K562 (cell line): Measurements from ENCODE around the gene GLI1. TPM values are rescaled to one million over a fixed set of nuclear protein-coding genes. Genes with fewer than 3 reads are reported as not detected.
"Not testable (repeated sequence)": the region's sequence is repeated elsewhere in the genome, so short reads cannot be mapped to it uniquely, and the experiment has no call there.

Source experiments
- ATAC-seq: fragments of 200-7000 bp; cut with Tn5 transposase; 3 replicates; pipeline ENCODE4 v1.9.1; 2020; ENCODE audit warnings: moderate library complexity
- BruUV-seq: library from RNA; stranded (reverse); fragments of 400-500 nt; replicated peaks from 2 replicates; lab custom pipeline; 2021; lab: Mats Ljungman, UMichigan
- CTCF ChIA-PET: fragments of 300-600 bp; formaldehyde crosslinking; extraction: SDS; loops from one replicate; lab custom pipeline; 2021; ENCODE audit warnings: low intra/inter-chr PET ratio; lab: Yijun Ruan, JAX
- POLR2A ChIA-PET: fragments of 300-600, 350-650 bp; sonication (Branson Sonifier 250); formaldehyde crosslinking; extraction: SDS; loops from one replicate; lab custom pipeline; 2021; ENCODE audit warnings: antibody characterized with exemption, inconsistent platforms; lab: Yijun Ruan, JAX
- DNase-seq, 4 experiments: peaks; one replicate each; pipeline versions ENCODE4 v3.0.0 to v3.0.0-alpha.2; 2011 to 2018; ENCODE audit warnings: low spot score in 3 of 4, mixed read lengths in 3 of 4; ENCODE audit errors: extremely low read depth in 1 of 4
- FAIRE-seq: peaks from 2 replicates; lab custom pipeline; 2011; peaks lifted over from hg19 to GRCh38; lab: Jason Lieb, UNC
- H2AFZ ChIP-seq: 2 replicates; pipeline ENCODE4 v1.6.0; 2011; ENCODE audit warnings: low read depth, low read length, control low read depth, inconsistent platforms
- H3K27ac ChIP-seq: fragments of 200-600 bp; 3 replicates; pipeline ENCODE4 v1.8.0; 2011; ENCODE audit warnings: low read depth, mild to moderate bottlenecking, control low read depth, inconsistent platforms, low read length, moderate library complexity, mixed read lengths; ENCODE audit errors: extremely low read depth
- H3K27me3 ChIP-seq, 2 experiments: fragments of 300-600 bp in 1 of 2; 2 replicates in 1 of 2; 3 replicates in 1 of 2; pipeline versions ENCODE4 v1.6.0 to v1.8.0; 2011; ENCODE audit warnings: inconsistent platforms in 2 of 2, low read length in 2 of 2, mild to moderate bottlenecking in 1 of 2, mixed read lengths in 1 of 2, moderate library complexity in 1 of 2; ENCODE audit not compliant: control insufficient read depth in 2 of 2, insufficient read depth in 2 of 2
- H3K36me3 ChIP-seq: fragments of 300-600 bp; 3 replicates; pipeline ENCODE4 v1.8.0; 2011; ENCODE audit warnings: mild to moderate bottlenecking, low read length, inconsistent platforms; ENCODE audit not compliant: control insufficient read depth, insufficient read depth
- H3K4me1 ChIP-seq, 2 experiments: fragments of 200-600 bp in 1 of 2; replicated peaks in 1 of 2; 2 replicates in 1 of 2; 3 replicates in 1 of 2; pipeline versions ENCODE4 v1.5.1 to v1.8.0; 2011; ENCODE audit warnings: inconsistent platforms in 2 of 2, low read length in 2 of 2, mild to moderate bottlenecking in 1 of 2, mixed read lengths in 1 of 2, moderate library complexity in 1 of 2; ENCODE audit not compliant: control insufficient read depth in 2 of 2, insufficient read depth in 2 of 2
- H3K4me2 ChIP-seq: 2 replicates; pipeline ENCODE4 v1.6.1; 2011; ENCODE audit warnings: low read length, control low read depth, inconsistent platforms, mixed read lengths; ENCODE audit not compliant: insufficient read depth
- H3K4me3 ChIP-seq: fragments of 200-600 bp; sonication (generic), shearing (Covaris generic); 2 replicates; pipeline ENCODE4 v1.5.1; 2016; ENCODE audit warnings: control low read depth, inconsistent platforms
- H3K79me2 ChIP-seq: fragments of 200-600 bp; 3 replicates; pipeline ENCODE4 v1.8.0; 2011; ENCODE audit warnings: low read length, inconsistent platforms; ENCODE audit not compliant: control insufficient read depth, insufficient read depth
- H3K9ac ChIP-seq, 2 experiments: 2 replicates each; pipeline versions ENCODE4 v1.6.0 to v1.6.1; 2011; ENCODE audit warnings: low read depth in 2 of 2, low read length in 2 of 2, control low read depth in 1 of 2, inconsistent platforms in 1 of 2, mild to moderate bottlenecking in 1 of 2, mixed read lengths in 1 of 2; ENCODE audit not compliant: insufficient read depth in 1 of 2
- H3K9me1 ChIP-seq: one replicate; pipeline ENCODE4 v1.6.0; 2011; ENCODE audit warnings: inconsistent platforms, mild to moderate bottlenecking, low read length, moderate library complexity; ENCODE audit not compliant: control insufficient read depth, insufficient read depth
- H3K9me3 ChIP-seq: replicated peaks from 2 replicates; pipeline ENCODE4 v1.5.1; 2011; ENCODE audit warnings: low read depth, low read length, inconsistent platforms; ENCODE audit not compliant: control insufficient read depth, insufficient read depth
- H4K20me1 ChIP-seq: replicated peaks from 2 replicates; pipeline ENCODE4 v1.6.1; 2011; ENCODE audit warnings: low read length, inconsistent platforms, mixed read lengths; ENCODE audit not compliant: control insufficient read depth, insufficient read depth
- RBM17 ChIP-seq: fragments of 200-400 bp; formaldehyde crosslinking; IDR thresholded peaks from 2 replicates; pipeline ENCODE4 v1.6.1; 2017; ENCODE audit warnings: low read depth, mild to moderate bottlenecking, low read length, borderline replicate concordance
- RUNX1 ChIP-seq: sonication (generic); IDR thresholded peaks from 2 replicates; pipeline ENCODE4 v1.6.1; 2016; ENCODE audit warnings: antibody characterized with exemption, low read depth
- TRIM28 ChIP-seq: fragments of 450-650 bp; IDR thresholded peaks from 2 replicates; pipeline ENCODE4 v1.6.1; 2017
- ZNF707 ChIP-seq: fragments of 250-450 bp; sonication (Bioruptor Pico); conservative IDR thresholded peaks from 2 replicates; pipeline ENCODE4 v1.8.0; 2022; ENCODE audit warnings: inconsistent platforms, mild to moderate bottlenecking, moderate library complexity
- WGBS: fragments of 100-300 bp; shearing (Covaris generic); methylation state at CpG from one replicate; pipeline ENCODE4 v1.1.6; 2016; ENCODE audit warnings: low coverage, mixed read lengths; ENCODE audit not compliant: insufficient coverage; ENCODE audit errors: missing lambda C conversion rate; 5-methylcytosine and 5-hydroxymethylcytosine counted together
- in situ Hi-C: fragments of 300-500 bp; cut with MboI; formaldehyde crosslinking; loops from 4 replicates; pipeline ENCODE4 v1.15.0; 2018; ENCODE audit warnings: inconsistent platforms, mixed read lengths
- intact Hi-C: fragments of 100-400 bp; cut with micrococcal nuclease; formaldehyde crosslinking; loops from 2 replicates; pipeline ENCODE4 v1.14.2; 2022
- polyA plus RNA-seq, 8 experiments: library from polyadenylated mRNA; depleted of rRNA in 4 of 8; stranded (reverse) in 5 of 8; unstranded in 3 of 8; fragments of >200 nt; fragmentation: Nextera tagmentation in 2 of 8; fragmentation: Illumina TruSeq in 1 of 8; extraction: Ambion mirVana in 2 of 8; extraction: Trizol in 1 of 8; gene quantifications; 2 replicates each; pipeline versions ENCODE4 v1.2.1 to v1.2.3, GENCODE V29; 2011 to 2014; ENCODE audit warnings: inconsistent platforms in 1 of 8, missing spikeins in 1 of 8
- total RNA-seq, 7 experiments: library from RNA; depleted of rRNA in 6 of 7; stranded (reverse); fragments of >200 nt in 6 of 7; fragmentation: Illumina TruSeq in 2 of 7; extraction: Trizol in 2 of 7; gene quantifications; 2 replicates each; pipeline versions ENCODE4 v1.2.1 to v1.2.3, GENCODE V29; 2011 to 2021; ENCODE audit warnings: low replicate concordance in 1 of 7

Gene GLI1
- total and polyA plus RNA-seq, 9 of the 15 experiments (the other 6 are each of a cell fraction or from before 2014, with no cell fraction given), result 0.24 to 3.7 (median 0.61) TPM

- Histone ChIP-seq H3K27ac (no peak overlapping the region), H4K20me1 (no peaks in the 10 kb centered on the region), H3K4me3 (no peak overlapping the region), H3K9me1 (no peaks in the 10 kb centered on the region), H3K79me2 (no peaks in the 10 kb centered on the region), H3K9me3 (0 out of 2 replicates have a peak, but pooled peaks cover 3% of the 10 kb centered on the region), H3K4me1 (peaks cover 2 to 4% of the 10 kb centered on the region in 2 experiments; a peak in 3 of 5 replicates), H3K27me3 (no peaks in the 10 kb centered on the region), H3K9ac (no peak overlapping the region), H2AFZ (no peak overlapping the region), H3K4me2 (no peak overlapping the region), H3K36me3 (no peaks in the 10 kb centered on the region)
- FAIRE-seq (no peak), DNase-seq (no peak), ATAC-seq (no peak)
- POLR2A ChIA-PET, result no interaction called here
- intact Hi-C loops, result no loop called here
- WGBS, result 25% methylated on average over 4 of the region's 4 CpGs
- in situ Hi-C loops, result no loop called here
- TF ChIP-seq RBM17 (no peak), RUNX1 (no peak)
- CTCF ChIA-PET, result no interaction called here
- BruUV-seq, result no TSS peak
Measured at GRCh38 chr12:57439762-57440266, 19.8 kb upstream of the GLI1 start.

GRCh38 chr12:57441393-57441792 lies 18.2 kb upstream of the GLI1 start:
- BruUV-seq, H3K4me3 ChIP-seq, H3K27ac ChIP-seq, intact Hi-C loops, H3K9me3 ChIP-seq, ATAC-seq, H4K20me1 ChIP-seq, H3K36me3 ChIP-seq, in situ Hi-C loops, H3K9ac ChIP-seq, DNase-seq, FAIRE-seq, H3K9me1 ChIP-seq, H3K27me3 ChIP-seq, H3K4me1 ChIP-seq, H2AFZ ChIP-seq, H3K79me2 ChIP-seq, CTCF ChIA-PET: not testable (repeated sequence)
- WGBS, result 20% methylated on average over 2 of the region's 2 CpGs
- POLR2A ChIA-PET, result interaction anchor here (0.7 to 1.8 kb wide), 3 partner anchors 10 to 46 kb away, joined by 3 to 4 read pairs (median 3); partner anchors contain the start of gene INHBE
- TF ChIP-seq TRIM28 (peak; percentile 60; the same call in 1 of the 2 replicates), ZNF707 (CRISPR knock-in tag) (peak; percentile 97)
- TF ChIP-seq, all 486 proteins: peak for 2; not testable (repeated sequence) for 484
- not testable (repeated sequence) for H3K4me2 ChIP-seq
